ENCODE measurements around the gene CTDSP2. TPM values are rescaled to one million over a fixed set of nuclear protein-coding genes. Genes with fewer than 3 reads are reported as not detected.

The CTDSP2 gene
- total RNA-seq, 1 donor from 2014 or later, result 82.6 TPM

DNA sequence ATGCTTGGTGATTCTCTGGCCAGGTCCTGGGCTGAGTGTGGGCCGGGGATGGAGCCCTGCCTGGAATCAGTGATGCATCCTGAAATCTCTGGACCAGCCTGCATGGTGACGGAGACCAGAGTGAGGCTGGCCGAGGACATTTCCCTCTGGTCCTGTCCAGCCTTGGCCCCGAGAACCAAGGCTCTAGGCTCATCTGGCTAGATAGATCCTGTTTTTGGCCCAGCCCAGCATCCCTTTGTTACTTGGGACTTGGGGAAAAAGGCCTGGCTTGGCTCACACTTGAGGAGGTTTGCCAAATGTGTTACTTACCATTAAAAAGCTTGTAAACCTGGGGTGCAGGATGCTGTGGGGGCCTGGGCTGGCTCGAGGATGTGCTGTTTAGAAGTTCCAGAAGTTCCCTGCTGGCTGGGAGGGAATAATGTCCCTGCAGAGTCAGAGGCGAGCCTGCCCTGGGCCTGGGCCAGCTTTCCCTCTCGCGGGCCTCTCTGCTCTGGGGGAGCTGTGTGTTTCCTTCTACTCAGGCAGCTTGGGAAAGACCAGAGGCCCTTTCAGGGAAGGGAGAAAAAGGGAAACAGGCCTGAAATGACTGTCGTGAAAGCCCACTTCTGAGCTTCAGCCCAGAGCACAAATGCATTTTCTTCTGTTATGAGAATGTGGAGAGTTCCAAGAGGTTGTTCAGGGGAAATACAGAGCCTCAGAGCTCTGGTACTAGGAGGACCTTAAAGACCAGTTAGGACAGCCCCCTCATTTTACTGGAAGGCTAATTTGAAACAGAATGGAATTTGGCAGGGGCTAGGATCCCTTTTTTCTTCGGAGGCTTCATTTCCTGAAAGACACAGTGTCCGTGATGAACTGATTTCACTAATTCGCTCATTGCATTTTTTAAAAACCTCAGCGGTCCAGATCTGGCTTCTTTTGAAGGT, 47.2 kb upstream of the CTDSP2 start:
- no peaks in the 10 kb centered on the region for H3K27me3 ChIP-seq (ENCODE audit: low read depth)
- TF ChIP-seq, protein P1, sequence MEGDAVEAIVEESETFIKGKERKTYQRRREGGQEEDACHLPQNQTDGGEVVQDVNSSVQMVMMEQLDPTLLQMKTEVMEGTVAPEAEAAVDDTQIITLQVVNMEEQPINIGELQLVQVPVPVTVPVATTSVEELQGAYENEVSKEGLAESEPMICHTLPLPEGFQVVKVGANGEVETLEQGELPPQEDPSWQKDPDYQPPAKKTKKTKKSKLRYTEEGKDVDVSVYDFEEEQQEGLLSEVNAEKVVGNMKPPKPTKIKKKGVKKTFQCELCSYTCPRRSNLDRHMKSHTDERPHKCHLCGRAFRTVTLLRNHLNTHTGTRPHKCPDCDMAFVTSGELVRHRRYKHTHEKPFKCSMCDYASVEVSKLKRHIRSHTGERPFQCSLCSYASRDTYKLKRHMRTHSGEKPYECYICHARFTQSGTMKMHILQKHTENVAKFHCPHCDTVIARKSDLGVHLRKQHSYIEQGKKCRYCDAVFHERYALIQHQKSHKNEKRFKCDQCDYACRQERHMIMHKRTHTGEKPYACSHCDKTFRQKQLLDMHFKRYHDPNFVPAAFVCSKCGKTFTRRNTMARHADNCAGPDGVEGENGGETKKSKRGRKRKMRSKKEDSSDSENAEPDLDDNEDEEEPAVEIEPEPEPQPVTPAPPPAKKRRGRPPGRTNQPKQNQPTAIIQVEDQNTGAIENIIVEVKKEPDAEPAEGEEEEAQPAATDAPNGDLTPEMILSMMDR (IDR thresholded peaks at IDR 0.05; ENCODE audit: borderline replicate concordance), result peak; percentile 63
- H3K27ac ChIP-seq (replicated peaks), result peak overlapping the region; percentile 98
- H3K4me1 ChIP-seq, result peaks cover 97% of the 10 kb centered on the region
- H3K36me3 ChIP-seq, result no peaks in the 10 kb centered on the region
- no peaks in the 10 kb centered on the region for H3K9me3 ChIP-seq (replicated peaks)
- intact Hi-C loops (cut with micrococcal nuclease), result no loop called here
- peak overlapping the region; percentile 43 for H3K4me3 ChIP-seq
- peak; percentile 93 for DNase-seq

DNA sequence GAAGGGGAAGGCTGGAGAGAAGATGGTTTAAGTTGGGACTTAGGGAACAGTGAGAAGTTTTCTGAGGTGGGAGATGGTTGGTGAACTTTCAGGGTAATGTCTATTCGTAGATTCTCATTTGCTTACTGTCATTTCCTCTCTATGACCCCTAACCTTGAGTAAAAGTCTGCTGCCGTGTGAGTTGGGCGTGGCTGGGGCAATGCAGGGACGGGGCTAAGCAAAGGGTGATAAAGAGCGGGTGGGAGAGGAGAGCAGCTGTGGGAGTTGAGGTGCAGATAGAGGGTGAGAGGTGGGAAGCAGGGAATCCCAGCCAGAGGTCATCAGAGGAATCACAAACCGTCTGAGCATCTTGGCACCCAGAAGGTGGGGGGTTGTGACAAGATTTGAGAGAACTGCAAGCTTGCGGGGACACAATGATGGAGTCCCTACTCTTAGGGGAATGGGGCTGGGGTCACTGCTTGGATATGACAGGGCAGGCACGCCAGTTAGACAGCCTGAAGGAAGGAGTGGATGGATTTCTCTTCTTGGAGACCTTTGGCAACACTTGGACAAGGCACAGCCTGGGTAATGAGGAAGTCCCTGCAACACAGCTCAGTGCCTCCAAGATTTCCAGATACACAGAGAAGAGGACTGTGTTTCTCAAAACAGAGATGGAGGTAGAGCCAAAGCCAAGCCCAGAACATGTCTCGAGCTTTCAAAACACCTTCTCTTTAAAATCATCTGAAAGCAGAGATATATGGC, 45.9 kb upstream of the CTDSP2 start:
- DNase-seq, result no peak
- Histone ChIP-seq H3K4me3 (no peak overlapping the region), H3K27me3 (ENCODE audit: low read depth) (no peaks in the 10 kb centered on the region), H3K4me1 (peaks cover 96% of the 10 kb centered on the region), H3K27ac (replicated peaks) (peak overlapping the region; percentile 98), H3K36me3 (no peaks in the 10 kb centered on the region), H3K9me3 (replicated peaks) (no peaks in the 10 kb centered on the region)
- TF ChIP-seq, protein P1 (IDR thresholded peaks at IDR 0.05; ENCODE audit: borderline replicate concordance), result no peak
- intact Hi-C loops (cut with micrococcal nuclease), result no loop called here

- TF ChIP-seq, protein P1 (IDR thresholded peaks at IDR 0.05; ENCODE audit: borderline replicate concordance), result no peak
- Histone ChIP-seq H3K4me3 (no peak overlapping the region), H3K4me1 (peaks cover 92% of the 10 kb centered on the region), H3K27ac (replicated peaks) (peak overlapping the region; percentile 98), H3K36me3 (no peaks in the 10 kb centered on the region), H3K9me3 (replicated peaks) (no peaks in the 10 kb centered on the region), H3K27me3 (ENCODE audit: low read depth) (no peaks in the 10 kb centered on the region)
- intact Hi-C loops (cut with micrococcal nuclease), result no loop called here
- DNase-seq, result no peak
These were observed 45.2 kb upstream of the CTDSP2 start for GRCh38 chr12:57891542-57892228.

DNA sequence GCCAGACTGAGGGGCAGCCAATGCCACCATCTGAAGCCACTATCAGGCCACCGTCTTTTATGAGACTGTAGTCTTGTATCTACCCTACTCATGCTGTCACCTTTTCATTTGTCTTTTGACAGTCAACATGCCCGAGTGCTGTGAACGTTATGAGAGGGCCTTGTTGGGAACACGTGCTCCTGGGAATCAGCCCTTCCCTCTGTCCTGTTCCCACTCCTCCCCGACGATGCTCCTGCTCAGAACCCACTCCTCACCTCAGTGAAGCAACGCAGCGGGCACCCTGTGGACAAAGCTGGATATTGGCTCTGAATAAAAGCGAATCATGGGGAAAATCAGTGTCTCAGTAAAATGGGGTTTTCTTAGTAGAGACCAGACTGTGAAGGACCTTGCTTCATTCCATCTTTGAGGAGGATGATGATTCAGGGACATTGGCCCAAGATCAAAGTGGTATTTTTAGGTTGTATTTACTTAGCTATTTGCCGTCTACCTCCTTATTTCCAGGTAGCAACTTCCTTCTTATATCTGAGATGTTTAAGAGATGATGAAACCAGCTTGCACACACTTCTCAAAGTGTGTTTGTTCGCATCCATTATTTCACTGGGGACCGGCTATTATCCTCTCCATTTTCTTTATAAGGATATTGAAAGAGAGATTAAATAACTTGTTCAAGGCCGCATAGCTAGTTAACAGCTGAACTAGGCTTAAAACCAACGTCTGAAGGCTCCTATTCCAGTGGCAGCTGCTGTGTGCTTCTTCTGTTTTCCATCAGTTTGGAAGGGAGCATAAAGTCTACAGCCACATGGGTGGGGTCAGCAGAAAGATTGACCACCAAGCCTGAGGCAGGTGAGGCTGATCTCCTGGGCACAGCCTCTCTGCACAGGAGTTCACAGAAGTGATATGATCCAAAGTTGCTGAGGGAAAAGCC, 43.9 kb upstream of the CTDSP2 start:
- no peaks in the 10 kb centered on the region for H3K36me3 ChIP-seq
- H3K4me3 ChIP-seq, result no peak overlapping the region
- H3K9me3 ChIP-seq (replicated peaks), result peaks cover 1% of the 10 kb centered on the region
- no peak for DNase-seq
- H3K27ac ChIP-seq (replicated peaks), result peak overlapping the region; percentile 98
- H3K27me3 ChIP-seq (ENCODE audit: low read depth), result no peaks in the 10 kb centered on the region
- H3K4me1 ChIP-seq, result peaks cover 87% of the 10 kb centered on the region
- intact Hi-C loops (cut with micrococcal nuclease), result no loop called here
- TF ChIP-seq, protein P1 (IDR thresholded peaks at IDR 0.05; ENCODE audit: borderline replicate concordance), result no peak
